H9 (cell line): Measurements from ENCODE around the gene FOLH1. TPM values are rescaled to one million over a fixed set of nuclear protein-coding genes. Genes with fewer than 3 reads are reported as not detected.

Experiments
- DNase-seq: peaks from one replicate; pipeline ENCODE4 v3.0.0-alpha.2; 2017
- H2AFZ ChIP-seq: one replicate; pipeline ENCODE4 v1.6.1; 2013; ENCODE audit warnings: mild to moderate bottlenecking, low read length, control low read depth, moderate library complexity
- H2AK5ac ChIP-seq: 2 replicates; pipeline ENCODE4 v1.6.1; 2013; ENCODE audit warnings: low read length, control low read depth, mixed read lengths; ENCODE audit not compliant: insufficient read length
- H2BK120ac ChIP-seq: one replicate; pipeline ENCODE4 v1.6.1; 2013; ENCODE audit warnings: low read depth, mild to moderate bottlenecking, low read length, control low read depth, inconsistent platforms; ENCODE audit not compliant: poor library complexity, severe bottlenecking
- H2BK12ac ChIP-seq: 2 replicates; pipeline ENCODE4 v1.6.1; 2013; ENCODE audit warnings: low read length, control low read depth, mixed read lengths, low read depth; ENCODE audit not compliant: insufficient read length
- H2BK15ac ChIP-seq: 2 replicates; pipeline ENCODE4 v1.6.1; 2013; ENCODE audit warnings: low read depth, low read length, control low read depth
- H2BK20ac ChIP-seq: one replicate; pipeline ENCODE4 v1.6.1; 2013; ENCODE audit warnings: low read depth, mild to moderate bottlenecking, low read length, control low read depth, inconsistent platforms; ENCODE audit not compliant: poor library complexity, severe bottlenecking
- H2BK5ac ChIP-seq: 2 replicates; pipeline ENCODE4 v1.6.1; 2013; ENCODE audit warnings: low read length, control low read depth, mixed read lengths; ENCODE audit not compliant: insufficient read length
- H3K14ac ChIP-seq: 2 replicates; pipeline ENCODE4 v1.6.1; 2013; ENCODE audit warnings: low read length, control low read depth; ENCODE audit not compliant: insufficient read depth
- H3K18ac ChIP-seq: 2 replicates; pipeline ENCODE4 v1.6.1; 2013; ENCODE audit warnings: low read depth, mild to moderate bottlenecking, mixed read lengths, low read length, control low read depth; ENCODE audit not compliant: insufficient read length
- H3K23ac ChIP-seq: 2 replicates; pipeline ENCODE4 v1.6.1; 2013; ENCODE audit warnings: low read length, control low read depth, mixed read lengths, low read depth; ENCODE audit not compliant: insufficient read length
- H3K23me2 ChIP-seq: 2 replicates; pipeline ENCODE4 v1.6.1; 2013; ENCODE audit warnings: low read depth, mild to moderate bottlenecking, mixed read lengths, low read length, control low read depth; ENCODE audit not compliant: insufficient read length, poor library complexity, severe bottlenecking
- H3K27ac ChIP-seq: 2 replicates; pipeline ENCODE4 v1.5.1; 2013; ENCODE audit warnings: low read length, control low read depth, mixed read lengths, low read depth; ENCODE audit not compliant: insufficient read length
- H3K27me3 ChIP-seq: 2 replicates; pipeline ENCODE4 v1.6.1; 2013; ENCODE audit warnings: low read length, control low read depth, inconsistent platforms; ENCODE audit not compliant: insufficient read depth
- H3K4ac ChIP-seq: 2 replicates; pipeline ENCODE4 v1.6.1; 2013; ENCODE audit warnings: low read depth, mild to moderate bottlenecking, control low read depth, inconsistent platforms, low read length, moderate library complexity
- H3K4me1 ChIP-seq: 2 replicates; pipeline ENCODE4 v1.6.1; 2013; ENCODE audit warnings: low read length, control low read depth, inconsistent platforms; ENCODE audit not compliant: insufficient read depth
- H3K4me2 ChIP-seq: 2 replicates; pipeline ENCODE4 v1.6.1; 2013; ENCODE audit warnings: low read length, control low read depth, mixed read lengths; ENCODE audit not compliant: insufficient read length, insufficient read depth
- H3K56ac ChIP-seq: 2 replicates; pipeline ENCODE4 v1.6.1; 2013; ENCODE audit warnings: low read depth, mild to moderate bottlenecking, mixed read lengths, low read length, control low read depth; ENCODE audit not compliant: insufficient read length
- H3K79me1 ChIP-seq: 2 replicates; pipeline ENCODE4 v1.6.1; 2013; ENCODE audit warnings: low read depth, mild to moderate bottlenecking, moderate library complexity, low read length, control low read depth, inconsistent platforms; ENCODE audit not compliant: insufficient read depth, poor library complexity, severe bottlenecking
- H3K79me2 ChIP-seq: 2 replicates; pipeline ENCODE4 v1.6.1; 2013; ENCODE audit warnings: low read length, control low read depth, inconsistent platforms; ENCODE audit not compliant: insufficient read depth
- H3K9ac ChIP-seq: 2 replicates; pipeline ENCODE4 v1.6.1; 2013; ENCODE audit warnings: low read length, control low read depth, mixed read lengths; ENCODE audit not compliant: insufficient read length; ENCODE audit errors: extremely low read depth
- H3K9me3 ChIP-seq: one replicate; pipeline ENCODE4 v1.6.1; 2013; ENCODE audit warnings: low read depth, low read length, inconsistent platforms; ENCODE audit not compliant: control insufficient read depth
- H3T11ph ChIP-seq: one replicate; pipeline ENCODE4 v1.6.1; 2013; ENCODE audit warnings: mild to moderate bottlenecking, low read length, control low read depth, inconsistent platforms
- H4K20me1 ChIP-seq: one replicate; pipeline ENCODE4 v1.6.1; 2013; ENCODE audit not compliant: control insufficient read depth, insufficient read length, insufficient read depth
- H4K5ac ChIP-seq: 2 replicates; pipeline ENCODE4 v1.6.1; 2013; ENCODE audit warnings: low read depth, mild to moderate bottlenecking, mixed read lengths, low read length, control low read depth; ENCODE audit not compliant: insufficient read length
- H4K8ac ChIP-seq: replicated peaks from 2 replicates; pipeline ENCODE4 v1.6.1; 2013; ENCODE audit warnings: low read length, control low read depth, mixed read lengths, low read depth; ENCODE audit not compliant: insufficient read length
- H4K91ac ChIP-seq: 2 replicates; pipeline ENCODE4 v1.6.1; 2013; ENCODE audit warnings: low read depth, mild to moderate bottlenecking, moderate library complexity, mixed read lengths, low read length, control low read depth; ENCODE audit not compliant: insufficient read length
- H3K27ac Mint-ChIP-seq, 3 experiments: 2 replicates in 2 of 3; 3 replicates in 1 of 3; pipeline ENCODE4 v1.8.0; 2020 to 2021; ENCODE audit warnings: mixed read lengths in 3 of 3, mild to moderate bottlenecking in 1 of 3, moderate library complexity in 1 of 3
- H3K27me3 Mint-ChIP-seq: 2 replicates; pipeline ENCODE4 v1.8.0; 2021; ENCODE audit warnings: low read depth, mild to moderate bottlenecking, moderate library complexity, mixed read lengths
- H3K36me3 Mint-ChIP-seq, 3 experiments: 2 replicates in 2 of 3; 3 replicates in 1 of 3; pipeline ENCODE4 v1.8.0; 2020 to 2021; ENCODE audit warnings: low read depth in 3 of 3, mixed read lengths in 3 of 3; ENCODE audit not compliant: insufficient read depth in 1 of 3
- H3K4me1 Mint-ChIP-seq, 2 experiments: 2 replicates each; pipeline ENCODE4 v1.8.0; 2020; ENCODE audit warnings: mixed read lengths in 2 of 2
- H3K4me3 Mint-ChIP-seq, 2 experiments: 2 replicates in 1 of 2; 3 replicates in 1 of 2; pipeline ENCODE4 v1.8.0; 2020 to 2021; ENCODE audit warnings: mild to moderate bottlenecking in 2 of 2, mixed read lengths in 2 of 2, moderate library complexity in 1 of 2
- H3K9me3 Mint-ChIP-seq, 2 experiments: 2 replicates in 1 of 2; 3 replicates in 1 of 2; pipeline ENCODE4 v1.8.0; 2020; ENCODE audit warnings: mild to moderate bottlenecking in 2 of 2, mixed read lengths in 2 of 2, moderate library complexity in 1 of 2
- CTCF ChIP-seq: fragments of 200-600 bp; sonication (generic); conservative IDR thresholded peaks from 3 replicates; pipeline ENCODE4 v1.8.0; 2021; ENCODE audit warnings: antibody characterized with exemption, mild to moderate bottlenecking
- WGBS: extraction: QIAGEN DNeasy Blood & Tissue Kit; methylation state at CpG from one replicate; pipeline ENCODE4 v1.1.7; 2013; ENCODE audit warnings: missing lambda C conversion rate, low lambda C conversion rate, mixed read lengths; ENCODE audit not compliant: insufficient read length; ENCODE audit errors: extremely low coverage; 5-methylcytosine and 5-hydroxymethylcytosine counted together
- total RNA-seq: library from RNA; stranded (reverse); gene quantifications from 2 replicates; pipeline ENCODE4 v1.2.1, GENCODE V29; 2021

The FOLH1 gene
- total RNA-seq, 1 experiment from 2014 or later = not detected

- H3K4me1 ChIP-seq = no peaks in the 10 kb centered on the region
- no peaks in the 10 kb centered on the region for H3K27me3 ChIP-seq
- H3K9me3 ChIP-seq = no peaks in the 10 kb centered on the region
- no peaks in the 10 kb centered on the region for H3K79me1 ChIP-seq
- DNase-seq = no peak
- H3K4ac ChIP-seq = no peak overlapping the region
- H3K4me3 Mint-ChIP-seq = no peak overlapping the region
- no peak overlapping the region for H3K9ac ChIP-seq
- H3K9me3 Mint-ChIP-seq = peaks cover 76 to 78% of the 10 kb centered on the region in 2 experiments
- no peak overlapping the region for H3T11ph ChIP-seq
- H3K27me3 Mint-ChIP-seq = no peaks in the 10 kb centered on the region; the same call in none of the 2 replicates
- no peak overlapping the region for H3K14ac ChIP-seq
- peaks cover 0 to 4% (median 0%) of the 10 kb centered on the region in 3 experiments; a peak in 4 of 7 replicates for H3K36me3 Mint-ChIP-seq
- H3K23ac ChIP-seq = no peak overlapping the region
- H3K18ac ChIP-seq = no peak overlapping the region
- H2BK20ac ChIP-seq = no peak overlapping the region
- H2BK120ac ChIP-seq = no peak overlapping the region
- H4K91ac ChIP-seq = no peak overlapping the region
- H3K4me2 ChIP-seq = no peak overlapping the region
- H2BK15ac ChIP-seq = no peak overlapping the region
- H3K79me2 ChIP-seq = no peaks in the 10 kb centered on the region
- H2BK12ac ChIP-seq = no peak overlapping the region
- H2AK5ac ChIP-seq = no peak overlapping the region
- TF ChIP-seq CTCF = no peak
- no peaks in the 10 kb centered on the region for H3K23me2 ChIP-seq
- no peak overlapping the region for H3K27ac ChIP-seq
- no peak overlapping the region for H3K27ac Mint-ChIP-seq
- WGBS = no CpG with 5 or more reads among the region's 5 CpGs
- no peaks in the 10 kb centered on the region for H4K20me1 ChIP-seq
- no peak overlapping the region for H3K56ac ChIP-seq
- no peaks in the 10 kb centered on the region for H3K4me1 Mint-ChIP-seq
- no peak overlapping the region for H2AFZ ChIP-seq
- H4K5ac ChIP-seq = no peak overlapping the region
- no peak overlapping the region for H4K8ac ChIP-seq
- H2BK5ac ChIP-seq = no peak overlapping the region
Measured at GRCh38 chr11:49221112-49221511, 12.7 kb upstream of the FOLH1 start.
